ENCODE results near the gene TRIM63. TPM values are rescaled to one million over a fixed set of nuclear protein-coding genes. Genes with fewer than 3 reads are reported as not detected.

The TRIM63 gene
- under 0.01 TPM in 1 of 2 replicates, not detected in the other for total RNA-seq

DNA sequence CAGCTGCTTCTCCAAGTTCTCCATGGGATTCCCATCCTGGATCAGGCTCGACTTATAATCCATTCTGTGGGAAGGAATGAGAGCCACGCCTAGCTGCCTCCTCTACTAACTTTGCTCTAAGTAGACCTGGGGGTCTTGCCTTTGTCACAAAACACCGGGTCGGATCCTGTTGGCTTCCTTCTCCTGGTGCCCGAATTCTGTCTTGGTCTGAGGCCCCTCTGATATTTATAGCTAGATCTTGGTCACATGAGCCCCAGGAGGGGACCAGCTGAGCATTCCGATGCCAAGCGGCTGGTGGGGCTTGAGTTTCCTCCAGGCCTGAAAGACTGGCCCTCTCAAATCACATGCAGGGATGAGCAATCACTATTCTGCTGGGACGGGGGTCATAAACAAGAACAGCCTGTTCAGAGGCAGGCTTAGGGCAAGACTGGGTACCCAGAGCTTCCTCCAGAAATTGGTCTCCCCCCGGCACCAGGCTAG lies at the start of gene TRIM63:
TSS of gene TRIM63 (minus strand) at position 199 of the 480 bp plus-strand sequence. CDS start at position 63, 136 bp downstream.

DNA sequence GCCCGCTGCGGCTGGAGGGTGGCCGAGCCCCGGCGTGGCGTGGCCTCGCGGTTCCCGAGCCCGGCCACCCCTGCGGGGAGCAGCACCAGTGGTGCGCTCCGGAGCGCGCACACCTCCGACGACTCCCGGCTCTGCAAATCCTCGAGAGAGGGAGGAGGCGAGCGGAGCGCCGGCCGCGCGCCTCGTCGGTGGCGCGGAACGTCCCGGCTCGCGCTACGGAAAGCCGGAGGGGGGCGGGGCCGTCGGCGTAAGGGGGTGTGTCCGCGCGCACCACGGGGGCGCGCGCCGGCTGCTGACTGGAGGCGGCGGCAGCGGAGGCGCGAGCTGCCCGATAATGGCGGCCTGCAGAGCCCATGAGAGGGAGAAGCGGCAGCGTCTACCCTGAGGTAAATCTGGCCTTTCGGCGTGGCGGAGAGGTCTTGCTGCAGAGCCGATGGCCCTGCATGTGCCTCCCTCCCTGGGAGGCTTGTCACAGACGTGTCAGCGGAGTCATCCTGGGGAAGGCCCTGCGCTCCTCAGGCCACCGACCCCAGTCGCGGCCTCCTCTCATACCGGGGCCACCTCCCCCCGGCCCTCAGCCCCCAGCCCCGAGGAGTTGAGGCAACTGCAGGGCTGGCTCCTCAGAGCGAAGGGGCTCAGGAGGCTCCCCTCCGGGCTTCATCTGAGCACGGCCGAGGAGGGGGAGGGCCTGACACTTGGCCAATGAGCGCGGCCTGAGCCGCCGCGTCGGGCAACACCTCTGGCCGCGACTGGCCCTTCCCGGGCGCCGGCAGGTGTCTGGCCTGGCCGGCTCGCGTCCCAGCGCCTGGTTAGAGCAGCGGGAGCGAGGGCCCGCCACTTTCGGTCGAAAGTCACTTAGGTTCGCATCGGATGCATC lies 44.3 kb upstream of the TRIM63 start, which contains the start of gene PDIK1L:
TSS of gene PDIK1L (plus strand) at position 295 of the 877 bp plus-strand sequence. CDS start 2,485 bp downstream, outside the sequence.

GRCh38 chr1:26045722-26046245 lies 21.6 kb downstream of the TRIM63 start, which contains the start of gene SLC30A2:
TSS of gene SLC30A2 (minus strand) at chr1:26046118. CDS start at chr1:26045896, 222 bp downstream.

DNA sequence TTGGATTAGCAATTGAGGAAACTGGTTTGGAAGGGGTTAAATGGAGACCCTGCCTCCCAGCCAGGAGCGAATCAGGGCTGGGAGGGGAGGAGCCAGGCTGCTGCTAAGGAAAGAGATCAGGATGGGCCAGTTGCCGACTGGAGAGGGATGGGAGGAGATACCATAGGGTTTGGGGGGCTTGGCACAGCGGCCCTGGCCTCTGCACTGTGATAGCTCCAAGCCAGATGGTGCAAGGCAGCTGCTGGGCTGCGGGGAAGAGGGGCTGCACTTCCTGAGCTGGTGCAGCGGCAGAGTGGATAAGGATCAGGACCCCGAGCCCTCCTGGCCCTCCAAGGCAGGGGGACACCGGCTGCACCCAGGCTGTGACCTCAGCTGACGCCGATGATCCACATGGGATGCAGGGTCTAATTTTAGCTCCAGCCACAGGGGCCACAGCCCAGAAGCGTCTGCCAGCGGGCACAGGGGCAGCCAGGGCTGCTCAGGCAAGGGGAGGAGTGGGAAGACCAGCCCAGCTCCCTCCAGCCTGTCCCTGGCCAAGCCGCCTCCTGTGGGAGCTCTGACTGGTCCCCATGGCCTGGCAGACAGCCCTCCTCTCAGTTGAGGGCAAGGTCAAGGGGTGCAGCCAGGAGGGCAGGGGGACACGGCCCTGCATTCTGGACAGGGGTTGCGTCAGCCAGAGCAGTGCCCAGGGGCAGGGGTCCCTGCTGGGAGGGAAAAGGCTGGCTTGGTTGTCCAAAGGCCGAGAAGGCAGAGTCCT lies 45.6 kb downstream of the TRIM63 start, which contains the start of gene EXTL1:
TSS of gene EXTL1 (plus strand) at position 129 of the 757 bp plus-strand sequence. CDS start 872 bp downstream, outside the sequence.

Other genes starting within 250 kb of the TRIM63 start
- 35.0 and 39.9 TPM in 2 replicates for gene MTFR1L, start 247.7 kb downstream of the TRIM63 start, total RNA-seq
- gene AUNIP, start 208.2 kb downstream of the TRIM63 start, total RNA-seq: 0.56 and 5.6 TPM in 2 replicates
- gene PAQR7, start 191.9 kb downstream of the TRIM63 start, total RNA-seq: 9.8 and 13.2 TPM in 2 replicates
- gene STMN1, start 161.2 kb downstream of the TRIM63 start, total RNA-seq: 21.4 and 123 TPM in 2 replicates
- gene PAFAH2, start 69.6 kb downstream of the TRIM63 start, total RNA-seq: 9.0 and 11.1 TPM in 2 replicates
- gene EXTL1, start 45.9 kb downstream of the TRIM63 start, total RNA-seq: 0.56 and 0.58 TPM in 2 replicates
- not detected in 2 replicates for gene SLC30A2, start 21.5 kb downstream of the TRIM63 start, total RNA-seq
- gene PDIK1L, start 44.2 kb upstream of the TRIM63 start, total RNA-seq: 4.2 and 4.6 TPM in 2 replicates
- under 0.01 TPM in 1 of 2 replicates, not detected in the other for gene FAM110D, start 91.4 kb upstream of the TRIM63 start, total RNA-seq
- gene C1orf232, start 101.3 kb upstream of the TRIM63 start, total RNA-seq: not detected in 2 replicates
- 22.0 and 47.4 TPM in 2 replicates for gene ZNF593, start 102.3 kb upstream of the TRIM63 start, total RNA-seq
- gene ZNF593OS, start 104.2 kb upstream of the TRIM63 start, total RNA-seq: 0.28 TPM in 1 of 2 replicates, not detected in the other
- gene CNKSR1, start 109.9 kb upstream of the TRIM63 start, total RNA-seq: 0.19 and 0.85 TPM in 2 replicates
- gene CATSPER4, start 123.0 kb upstream of the TRIM63 start, total RNA-seq: not detected in 2 replicates
- gene CEP85, start 166.6 kb upstream of the TRIM63 start, total RNA-seq: 7.3 and 11.1 TPM in 2 replicates
- gene SH3BGRL3, start 212.5 kb upstream of the TRIM63 start, total RNA-seq: 20.9 and 22.8 TPM in 2 replicates
- gene UBXN11, start 239.0 kb upstream of the TRIM63 start, total RNA-seq: 2.3 and 3.1 TPM in 2 replicates